H9 (cell line): ENCODE results near the gene RIOK3. TPM values are rescaled to one million over a fixed set of nuclear protein-coding genes. Genes with fewer than 3 reads are reported as not detected.

Source experiments
- DNase-seq: peaks from one replicate; pipeline ENCODE4 v3.0.0-alpha.2; 2017
- H2AFZ ChIP-seq: one replicate; pipeline ENCODE4 v1.6.1; 2013; ENCODE audit warnings: mild to moderate bottlenecking, low read length, control low read depth, moderate library complexity
- H2AK5ac ChIP-seq: 2 replicates; pipeline ENCODE4 v1.6.1; 2013; ENCODE audit warnings: low read length, control low read depth, mixed read lengths; ENCODE audit not compliant: insufficient read length
- H2BK120ac ChIP-seq: one replicate; pipeline ENCODE4 v1.6.1; 2013; ENCODE audit warnings: low read depth, mild to moderate bottlenecking, low read length, control low read depth, inconsistent platforms; ENCODE audit not compliant: poor library complexity, severe bottlenecking
- H2BK12ac ChIP-seq: 2 replicates; pipeline ENCODE4 v1.6.1; 2013; ENCODE audit warnings: low read length, control low read depth, mixed read lengths, low read depth; ENCODE audit not compliant: insufficient read length
- H2BK15ac ChIP-seq: 2 replicates; pipeline ENCODE4 v1.6.1; 2013; ENCODE audit warnings: low read depth, low read length, control low read depth
- H2BK20ac ChIP-seq: one replicate; pipeline ENCODE4 v1.6.1; 2013; ENCODE audit warnings: low read depth, mild to moderate bottlenecking, low read length, control low read depth, inconsistent platforms; ENCODE audit not compliant: poor library complexity, severe bottlenecking
- H2BK5ac ChIP-seq: 2 replicates; pipeline ENCODE4 v1.6.1; 2013; ENCODE audit warnings: low read length, control low read depth, mixed read lengths; ENCODE audit not compliant: insufficient read length
- H3K14ac ChIP-seq: 2 replicates; pipeline ENCODE4 v1.6.1; 2013; ENCODE audit warnings: low read length, control low read depth; ENCODE audit not compliant: insufficient read depth
- H3K18ac ChIP-seq: 2 replicates; pipeline ENCODE4 v1.6.1; 2013; ENCODE audit warnings: low read depth, mild to moderate bottlenecking, mixed read lengths, low read length, control low read depth; ENCODE audit not compliant: insufficient read length
- H3K23ac ChIP-seq: 2 replicates; pipeline ENCODE4 v1.6.1; 2013; ENCODE audit warnings: low read length, control low read depth, mixed read lengths, low read depth; ENCODE audit not compliant: insufficient read length
- H3K23me2 ChIP-seq: 2 replicates; pipeline ENCODE4 v1.6.1; 2013; ENCODE audit warnings: low read depth, mild to moderate bottlenecking, mixed read lengths, low read length, control low read depth; ENCODE audit not compliant: insufficient read length, poor library complexity, severe bottlenecking
- H3K27ac ChIP-seq: 2 replicates; pipeline ENCODE4 v1.5.1; 2013; ENCODE audit warnings: low read length, control low read depth, mixed read lengths, low read depth; ENCODE audit not compliant: insufficient read length
- H3K27me3 ChIP-seq: 2 replicates; pipeline ENCODE4 v1.6.1; 2013; ENCODE audit warnings: low read length, control low read depth, inconsistent platforms; ENCODE audit not compliant: insufficient read depth
- H3K4ac ChIP-seq: 2 replicates; pipeline ENCODE4 v1.6.1; 2013; ENCODE audit warnings: low read depth, mild to moderate bottlenecking, control low read depth, inconsistent platforms, low read length, moderate library complexity
- H3K4me1 ChIP-seq: 2 replicates; pipeline ENCODE4 v1.6.1; 2013; ENCODE audit warnings: low read length, control low read depth, inconsistent platforms; ENCODE audit not compliant: insufficient read depth
- H3K4me2 ChIP-seq: 2 replicates; pipeline ENCODE4 v1.6.1; 2013; ENCODE audit warnings: low read length, control low read depth, mixed read lengths; ENCODE audit not compliant: insufficient read length, insufficient read depth
- H3K56ac ChIP-seq: 2 replicates; pipeline ENCODE4 v1.6.1; 2013; ENCODE audit warnings: low read depth, mild to moderate bottlenecking, mixed read lengths, low read length, control low read depth; ENCODE audit not compliant: insufficient read length
- H3K79me1 ChIP-seq: 2 replicates; pipeline ENCODE4 v1.6.1; 2013; ENCODE audit warnings: low read depth, mild to moderate bottlenecking, moderate library complexity, low read length, control low read depth, inconsistent platforms; ENCODE audit not compliant: insufficient read depth, poor library complexity, severe bottlenecking
- H3K79me2 ChIP-seq: 2 replicates; pipeline ENCODE4 v1.6.1; 2013; ENCODE audit warnings: low read length, control low read depth, inconsistent platforms; ENCODE audit not compliant: insufficient read depth
- H3K9ac ChIP-seq: 2 replicates; pipeline ENCODE4 v1.6.1; 2013; ENCODE audit warnings: low read length, control low read depth, mixed read lengths; ENCODE audit not compliant: insufficient read length; ENCODE audit errors: extremely low read depth
- H3K9me3 ChIP-seq: one replicate; pipeline ENCODE4 v1.6.1; 2013; ENCODE audit warnings: low read depth, low read length, inconsistent platforms; ENCODE audit not compliant: control insufficient read depth
- H3T11ph ChIP-seq: one replicate; pipeline ENCODE4 v1.6.1; 2013; ENCODE audit warnings: mild to moderate bottlenecking, low read length, control low read depth, inconsistent platforms
- H4K20me1 ChIP-seq: one replicate; pipeline ENCODE4 v1.6.1; 2013; ENCODE audit not compliant: control insufficient read depth, insufficient read length, insufficient read depth
- H4K5ac ChIP-seq: 2 replicates; pipeline ENCODE4 v1.6.1; 2013; ENCODE audit warnings: low read depth, mild to moderate bottlenecking, mixed read lengths, low read length, control low read depth; ENCODE audit not compliant: insufficient read length
- H4K8ac ChIP-seq: replicated peaks from 2 replicates; pipeline ENCODE4 v1.6.1; 2013; ENCODE audit warnings: low read length, control low read depth, mixed read lengths, low read depth; ENCODE audit not compliant: insufficient read length
- H4K91ac ChIP-seq: 2 replicates; pipeline ENCODE4 v1.6.1; 2013; ENCODE audit warnings: low read depth, mild to moderate bottlenecking, moderate library complexity, mixed read lengths, low read length, control low read depth; ENCODE audit not compliant: insufficient read length
- H3K27ac Mint-ChIP-seq, 3 experiments: 2 replicates in 2 of 3; 3 replicates in 1 of 3; pipeline ENCODE4 v1.8.0; 2020 to 2021; ENCODE audit warnings: mixed read lengths in 3 of 3, mild to moderate bottlenecking in 1 of 3, moderate library complexity in 1 of 3
- H3K27me3 Mint-ChIP-seq: 2 replicates; pipeline ENCODE4 v1.8.0; 2021; ENCODE audit warnings: low read depth, mild to moderate bottlenecking, moderate library complexity, mixed read lengths
- H3K36me3 Mint-ChIP-seq, 3 experiments: 2 replicates in 2 of 3; 3 replicates in 1 of 3; pipeline ENCODE4 v1.8.0; 2020 to 2021; ENCODE audit warnings: low read depth in 3 of 3, mixed read lengths in 3 of 3; ENCODE audit not compliant: insufficient read depth in 1 of 3
- H3K4me1 Mint-ChIP-seq, 2 experiments: 2 replicates each; pipeline ENCODE4 v1.8.0; 2020; ENCODE audit warnings: mixed read lengths in 2 of 2
- H3K4me3 Mint-ChIP-seq, 2 experiments: 2 replicates in 1 of 2; 3 replicates in 1 of 2; pipeline ENCODE4 v1.8.0; 2020 to 2021; ENCODE audit warnings: mild to moderate bottlenecking in 2 of 2, mixed read lengths in 2 of 2, moderate library complexity in 1 of 2
- H3K9me3 Mint-ChIP-seq, 2 experiments: 2 replicates in 1 of 2; 3 replicates in 1 of 2; pipeline ENCODE4 v1.8.0; 2020; ENCODE audit warnings: mild to moderate bottlenecking in 2 of 2, mixed read lengths in 2 of 2, moderate library complexity in 1 of 2
- CTCF ChIP-seq: fragments of 200-600 bp; sonication (generic); conservative IDR thresholded peaks from 3 replicates; pipeline ENCODE4 v1.8.0; 2021; ENCODE audit warnings: antibody characterized with exemption, mild to moderate bottlenecking
- WGBS: extraction: QIAGEN DNeasy Blood & Tissue Kit; methylation state at CpG from one replicate; pipeline ENCODE4 v1.1.7; 2013; ENCODE audit warnings: missing lambda C conversion rate, low lambda C conversion rate, mixed read lengths; ENCODE audit not compliant: insufficient read length; ENCODE audit errors: extremely low coverage; 5-methylcytosine and 5-hydroxymethylcytosine counted together
- total RNA-seq: library from RNA; stranded (reverse); gene quantifications from 2 replicates; pipeline ENCODE4 v1.2.1, GENCODE V29; 2021

RIOK3 gene
- total RNA-seq, 1 experiment from 2014 or later: 34.6 TPM

- no CpG with 5 or more reads among the region's 3 CpGs for WGBS
- H3K4me3 Mint-ChIP-seq: no peak overlapping the region
- no peaks in the 10 kb centered on the region for H3K79me1 ChIP-seq
Observed at GRCh38 chr18:23458830-23459529, 5.9 kb downstream of the RIOK3 start.

More at GRCh38 chr18:23458830-23459529, 5.9 kb downstream of the RIOK3 start:
- no peak overlapping the region for H3K4me2 ChIP-seq
- no peak overlapping the region for H2AFZ ChIP-seq
- H3T11ph ChIP-seq: no peak overlapping the region
- DNase-seq: no peak
- Mint-ChIP-seq H3K27ac (no peak overlapping the region), H3K9me3 (no peaks in the 10 kb centered on the region), H3K36me3 (peaks cover 0 to 20% (median 13%) of the 10 kb centered on the region in 3 experiments; a peak in 5 of 7 replicates), H3K27me3 (no peaks in the 10 kb centered on the region), H3K4me1 (peaks cover 5 to 8% of the 10 kb centered on the region in 2 experiments)
- H3K9ac ChIP-seq: no peak overlapping the region
- H4K20me1 ChIP-seq: no peaks in the 10 kb centered on the region
- H3K27me3 ChIP-seq: no peaks in the 10 kb centered on the region
- H3K4me1 ChIP-seq: no peaks in the 10 kb centered on the region
- no peak overlapping the region for H3K23ac ChIP-seq
- no peak overlapping the region for H3K4ac ChIP-seq
- H3K18ac ChIP-seq: no peak overlapping the region
- no peak overlapping the region for H4K5ac ChIP-seq
- no peak overlapping the region for H2BK12ac ChIP-seq
- no peaks in the 10 kb centered on the region for H3K9me3 ChIP-seq
- TF ChIP-seq CTCF: no peak
- no peak overlapping the region for H4K8ac ChIP-seq
- H4K91ac ChIP-seq: no peak overlapping the region
- no peak overlapping the region for H2BK120ac ChIP-seq
- H2AK5ac ChIP-seq: no peak overlapping the region
- no peak overlapping the region for H3K27ac ChIP-seq
- H3K79me2 ChIP-seq: peaks cover 2% of the 10 kb centered on the region; the same call in 1 of the 2 replicates
- no peak overlapping the region for H2BK5ac ChIP-seq
- no peak overlapping the region for H3K14ac ChIP-seq
- H2BK15ac ChIP-seq: no peak overlapping the region
- H2BK20ac ChIP-seq: no peak overlapping the region
- no peaks in the 10 kb centered on the region for H3K23me2 ChIP-seq
- no peak overlapping the region for H3K56ac ChIP-seq
